ENCODE measurements around the gene C1GALT1C1L. TPM values are rescaled to one million over a fixed set of nuclear protein-coding genes. Genes with fewer than 3 reads are reported as not detected.
A peak's percentile ranks its signal among the peaks of the same experiment; 100 is the strongest.

C1GALT1C1L gene
- total RNA-seq: 0.29 and 1.1 TPM in 2 replicates

DNA sequence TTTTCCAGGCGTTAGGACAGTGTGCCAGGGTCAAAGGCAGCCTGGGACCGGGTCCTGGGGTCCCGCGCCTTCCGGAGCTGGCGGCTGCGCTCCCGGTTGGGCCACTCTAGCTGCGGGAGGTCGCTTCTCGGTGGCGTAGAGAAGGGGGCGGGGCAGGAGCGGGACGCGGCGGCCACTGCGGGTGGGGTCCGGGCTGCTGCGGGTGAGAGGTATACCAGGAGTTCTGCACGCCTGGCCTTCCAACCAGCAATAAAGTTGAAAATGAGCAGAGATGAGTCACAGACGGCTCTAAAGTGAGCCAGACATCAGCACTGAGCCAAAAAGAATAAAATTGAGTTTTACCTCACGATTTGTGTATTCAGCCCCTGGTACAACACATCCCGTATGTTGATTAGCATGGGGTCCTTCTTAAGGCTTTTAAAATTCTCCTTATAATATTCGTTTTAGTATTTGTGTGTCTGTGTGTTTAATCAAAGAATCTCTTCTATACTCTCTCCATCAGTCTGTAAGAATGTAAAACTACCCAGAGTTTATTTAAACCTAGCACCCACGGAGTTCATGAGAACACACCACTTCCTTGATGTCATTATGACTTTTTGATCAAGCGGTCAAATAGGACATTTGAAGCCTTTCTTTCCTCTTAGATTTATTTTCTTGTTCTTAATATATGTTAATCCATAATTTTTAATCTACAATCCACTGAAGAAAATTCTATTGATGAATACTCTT is at the start of gene C1GALT1C1L:
TSS of gene C1GALT1C1L (minus strand) at position 108 of the 729 bp plus-strand sequence. CDS start at position 1, 107 bp downstream.
- DNase-seq (ENCODE audit: low read depth): no peak
- H3K4me3 ChIP-seq (ENCODE audit: low read depth, low read length): peak within 1 kb of the TSS; percentile 59
- no peak for TF ChIP-seq CTCF (conservative IDR thresholded peaks at IDR 0.05; ENCODE audit: low read depth, low read length)

DNA sequence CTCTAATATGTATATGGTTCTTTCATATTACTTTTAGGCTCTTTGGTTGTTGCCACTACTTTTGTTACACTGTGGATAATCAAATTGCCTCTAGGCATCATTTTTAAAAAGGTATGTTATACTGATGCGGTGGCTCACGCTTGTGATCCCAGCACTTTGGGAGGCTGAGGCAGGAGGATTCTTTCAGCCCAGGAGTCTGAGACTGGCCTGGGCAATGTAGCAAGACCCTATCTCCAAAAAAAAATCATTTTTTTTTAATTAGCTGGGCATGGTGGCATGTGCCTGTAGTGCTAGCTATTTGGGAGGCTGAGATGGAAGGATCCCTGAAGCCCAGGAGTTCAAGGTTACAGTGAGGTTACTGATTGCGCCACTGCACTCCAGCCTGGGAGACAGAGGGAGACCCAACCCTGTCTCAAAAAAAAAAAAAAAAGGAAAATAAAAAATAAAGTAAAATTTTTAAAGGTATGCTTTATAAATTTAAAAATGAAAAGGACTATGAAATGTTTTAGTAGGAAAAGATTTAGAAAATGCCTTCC is 49.5 kb upstream of the C1GALT1C1L start:
- no peak for TF ChIP-seq CTCF (conservative IDR thresholded peaks at IDR 0.05; ENCODE audit: low read depth, low read length)
- DNase-seq (ENCODE audit: low read depth): no peak
- H3K4me3 ChIP-seq (ENCODE audit: low read depth, low read length): no peak overlapping the region

GRCh38 chr2:43724728-43725526 is 48.7 kb upstream of the C1GALT1C1L start:
- DNase-seq (ENCODE audit: low read depth): no peak
- no peak for TF ChIP-seq CTCF (conservative IDR thresholded peaks at IDR 0.05; ENCODE audit: low read depth, low read length)
- no peak overlapping the region for H3K4me3 ChIP-seq (ENCODE audit: low read depth, low read length)

DNA sequence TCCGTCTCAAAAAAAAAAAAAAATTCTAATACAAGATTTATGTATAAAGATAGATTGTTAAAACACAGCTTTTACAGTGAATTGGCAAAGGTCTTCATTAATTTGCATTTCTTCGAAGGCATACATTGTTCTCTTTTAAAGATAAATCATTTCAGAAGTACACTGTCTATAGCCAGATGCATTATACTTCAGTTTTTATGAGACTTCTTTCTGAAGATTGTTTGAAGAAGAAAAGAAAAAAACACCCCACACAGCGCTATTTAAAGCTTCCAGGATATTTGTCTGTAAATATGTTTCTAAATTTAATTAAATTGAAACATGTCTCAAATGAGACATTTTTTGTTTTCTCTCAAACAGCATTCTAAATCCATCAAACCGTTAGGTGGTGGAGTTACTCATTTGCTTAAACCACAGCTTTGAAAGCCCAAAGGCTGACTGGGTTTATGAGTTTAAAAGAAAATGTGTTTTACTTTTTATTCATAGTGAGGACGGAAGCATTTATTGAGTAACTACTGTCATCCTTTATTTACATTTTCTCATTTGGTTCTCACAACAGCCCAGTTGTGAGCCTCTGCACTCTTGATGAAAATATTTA is 42.4 kb upstream of the C1GALT1C1L start:
- no peak for DNase-seq (ENCODE audit: low read depth)
- TF ChIP-seq CTCF (conservative IDR thresholded peaks at IDR 0.05; ENCODE audit: low read depth, low read length): no peak

DNA sequence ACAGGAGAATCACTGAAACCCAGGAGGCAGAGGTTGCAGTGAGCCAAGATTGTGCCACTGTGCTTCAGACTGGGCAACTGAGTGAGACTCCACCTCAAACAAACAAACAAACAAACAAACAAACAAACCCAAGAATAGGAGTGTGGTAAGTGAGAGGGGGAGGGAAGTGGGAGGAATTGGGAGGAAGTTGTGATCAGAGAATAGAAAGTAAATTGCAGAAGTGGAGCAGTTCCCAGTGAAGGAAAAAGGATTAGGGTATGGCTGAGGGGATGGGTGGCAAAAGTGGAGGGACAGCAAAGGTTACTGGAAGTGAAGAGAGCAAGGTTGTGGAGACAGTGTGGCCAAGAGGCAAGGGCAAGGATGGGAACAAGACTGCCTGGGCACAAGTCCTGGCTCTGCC is 41.1 kb upstream of the C1GALT1C1L start:
- no peak for DNase-seq (ENCODE audit: low read depth)
- no peak for TF ChIP-seq CTCF (conservative IDR thresholded peaks at IDR 0.05; ENCODE audit: low read depth, low read length)
- no peak overlapping the region for H3K4me3 ChIP-seq (ENCODE audit: low read depth, low read length)

More for the DNA sequence above, 42.4 kb upstream of the C1GALT1C1L start:
- no peak overlapping the region for H3K4me3 ChIP-seq (ENCODE audit: low read depth, low read length)

DNA sequence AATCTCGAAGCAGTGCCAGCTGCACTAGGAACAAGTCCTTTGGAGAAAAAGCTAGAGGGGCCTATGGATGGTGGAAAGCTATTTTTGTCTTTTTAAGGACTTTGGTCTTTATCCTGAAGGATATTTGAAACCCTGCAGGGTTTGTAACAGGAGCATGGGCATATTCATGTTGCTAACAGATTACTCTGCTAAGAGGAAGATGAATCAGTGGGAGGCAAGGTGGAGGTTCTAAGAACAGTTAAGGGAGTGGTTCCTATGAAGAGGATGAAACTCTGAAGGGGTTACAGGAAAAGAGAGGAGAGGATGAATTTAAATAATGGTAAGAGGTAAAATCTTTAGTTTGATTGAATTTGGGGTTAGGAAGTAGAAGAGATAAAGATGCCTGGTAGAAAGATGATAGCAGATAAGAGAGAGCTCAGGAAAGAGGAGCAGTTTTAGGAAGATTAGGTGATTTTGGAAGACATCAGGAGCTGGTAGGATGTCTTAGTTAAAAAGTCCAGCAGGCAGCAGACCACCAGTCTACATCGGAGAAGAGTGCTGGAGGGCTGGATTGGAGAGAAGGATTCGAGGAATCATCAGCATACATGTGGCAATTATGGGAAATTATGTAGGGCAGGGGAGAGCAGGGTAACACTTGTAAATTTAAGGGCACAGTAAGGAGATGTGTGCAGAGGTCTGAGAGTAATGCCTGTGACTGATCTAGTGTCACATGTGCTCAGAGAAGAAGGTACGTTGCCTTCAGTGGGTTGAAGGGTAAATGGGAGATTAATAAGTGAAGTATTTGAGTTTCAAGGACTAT is 39.3 kb upstream of the C1GALT1C1L start:
- no peak for TF ChIP-seq CTCF (conservative IDR thresholded peaks at IDR 0.05; ENCODE audit: low read depth, low read length)
- no peak overlapping the region for H3K4me3 ChIP-seq (ENCODE audit: low read depth, low read length)
- DNase-seq (ENCODE audit: low read depth): no peak
